NCI-H146 (cell line): Measurements from ENCODE around the gene ME3.
"Not testable (repeated sequence)": the region's sequence is repeated elsewhere in the genome, so short reads cannot be mapped to it uniquely, and the experiment has no call there.

Experiments
- DNase-seq: peaks from one replicate; lab custom pipeline; 2025; lab: John Stamatoyannopoulos, UW

The ME3 gene

GRCh38 chr11:86427441-86427840 lies 245.0 kb downstream of the ME3 start:
- DNase-seq = no peak

GRCh38 chr11:86423488-86423887 lies 248.9 kb downstream of the ME3 start:
- not testable (repeated sequence) for DNase-seq

GRCh38 chr11:86422371-86422770 lies 250.0 kb downstream of the ME3 start:
- no peak for DNase-seq

GRCh38 chr11:86421946-86422345 lies 250.5 kb downstream of the ME3 start:
- DNase-seq = no peak

DNA sequence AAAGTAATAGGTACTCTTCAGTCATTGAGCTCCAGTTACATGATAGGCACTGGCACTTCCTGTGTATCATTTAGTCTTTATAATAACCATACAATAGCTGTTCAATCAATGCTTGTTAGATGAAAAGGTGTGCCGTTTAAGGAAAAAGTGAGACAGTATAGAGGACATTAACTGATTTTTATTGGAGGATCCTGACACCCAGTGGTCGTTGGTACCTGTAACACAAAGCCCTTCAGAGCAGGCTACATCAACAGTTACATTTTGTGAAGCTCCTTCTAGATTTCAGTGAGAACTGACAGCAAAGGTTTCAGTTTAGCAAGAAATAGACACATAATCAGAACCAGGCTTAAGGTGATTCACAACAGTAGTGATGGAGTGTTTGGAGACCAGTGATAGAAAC lies 253.5 kb downstream of the ME3 start:
- peak; percentile 14 for DNase-seq

DNA sequence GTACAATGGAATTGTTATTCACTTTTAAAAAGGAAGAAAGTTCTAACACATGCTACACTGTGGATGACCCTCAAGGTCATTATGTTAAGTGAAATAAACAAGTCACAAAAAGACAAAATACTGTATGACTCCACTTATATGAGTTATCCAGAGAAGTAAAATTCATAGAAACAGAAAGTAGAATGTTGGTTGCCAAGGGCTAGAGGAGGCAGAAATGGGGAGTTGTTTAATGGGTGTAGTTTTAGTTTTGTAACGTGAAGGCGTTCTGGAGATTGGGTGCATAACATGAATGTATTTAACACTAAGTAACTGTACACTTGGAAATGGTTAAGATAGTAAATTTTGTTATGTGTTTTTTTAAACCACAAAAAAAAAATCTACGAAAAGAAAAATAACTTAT lies 253.9 kb downstream of the ME3 start:
- no peak for DNase-seq

- no peak for DNase-seq
These were observed 254.3 kb downstream of the ME3 start for GRCh38 chr11:86418106-86418505.

DNA sequence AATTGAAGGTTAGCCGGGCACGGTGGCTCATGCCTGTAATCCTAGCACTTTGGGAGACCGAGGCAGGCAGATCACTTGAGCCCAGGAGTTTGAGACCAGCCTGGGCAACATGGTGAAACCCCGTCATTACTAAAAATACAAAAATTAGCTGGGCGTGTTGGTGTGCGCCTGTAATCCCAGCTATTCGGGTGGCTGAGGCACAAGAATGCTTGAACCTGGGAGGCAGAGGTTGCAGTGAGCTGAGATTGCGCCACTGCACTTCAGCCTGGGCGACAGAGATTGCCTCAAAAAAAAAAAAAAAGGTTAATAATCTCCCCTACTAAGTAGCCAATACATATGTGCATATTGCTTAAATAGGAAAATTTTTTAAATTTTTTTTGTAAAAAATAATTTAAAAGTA lies 255.5 kb downstream of the ME3 start:
- DNase-seq = not testable (repeated sequence)

GRCh38 chr11:86416494-86416893 lies 255.9 kb downstream of the ME3 start:
- no peak for DNase-seq

DNA sequence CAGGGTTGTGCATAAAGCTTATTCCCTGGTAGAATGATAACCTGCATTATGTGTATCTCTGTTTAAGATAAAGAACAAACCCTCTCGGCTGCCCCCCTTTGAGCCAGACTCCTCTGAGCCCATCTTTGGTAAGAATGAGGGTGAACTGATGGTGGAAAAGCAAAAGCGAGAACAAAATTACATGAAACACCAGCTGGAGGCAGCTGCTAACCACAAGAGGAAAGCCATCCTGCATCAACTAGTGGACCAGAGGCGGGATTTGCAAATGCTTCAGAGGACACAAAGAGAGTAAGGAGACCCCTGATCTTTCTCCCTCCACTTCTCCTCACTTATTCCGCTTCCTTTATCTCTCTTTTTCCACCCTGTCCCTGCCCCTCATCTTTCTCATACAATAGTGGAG lies 257.4 kb downstream of the ME3 start:
- DNase-seq = no peak

DNA sequence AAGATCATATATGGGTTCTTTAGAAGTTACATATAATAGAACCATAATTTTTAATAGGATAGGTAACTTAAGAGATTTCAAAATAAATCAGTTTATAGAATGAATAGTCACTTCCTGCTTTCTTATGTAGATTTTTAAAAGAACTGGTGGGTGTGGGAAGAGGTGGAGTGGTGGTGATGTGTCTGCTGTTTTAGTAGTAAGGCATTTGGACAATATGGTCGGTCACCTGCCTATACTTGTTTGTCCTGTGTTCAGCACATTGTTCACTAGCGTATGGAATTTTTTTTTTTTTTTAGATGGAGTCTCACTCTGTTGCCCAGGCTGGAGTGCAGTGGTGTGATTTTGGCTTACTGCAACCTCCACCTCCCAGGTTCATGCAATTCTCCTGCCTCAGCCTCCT lies 258.4 kb downstream of the ME3 start:
- no peak for DNase-seq

DNA sequence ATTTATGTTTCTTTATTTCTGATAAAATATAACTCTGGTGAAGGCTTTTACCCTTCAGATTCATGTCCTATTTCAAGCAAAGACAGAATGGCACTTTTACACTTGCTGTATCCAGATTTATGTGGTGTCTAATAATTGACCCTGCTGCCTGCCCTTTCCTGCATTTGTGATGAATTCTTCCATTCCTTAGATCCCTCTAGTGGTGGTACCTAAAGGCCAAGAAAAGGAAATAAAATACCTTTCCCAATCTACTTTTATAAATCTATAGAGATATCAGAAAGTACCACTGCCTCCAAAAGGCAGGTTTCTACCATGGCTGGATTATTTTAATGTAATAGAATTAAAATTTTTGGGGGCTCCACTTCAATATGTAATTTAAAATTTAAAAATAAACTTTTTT lies 263.6 kb downstream of the ME3 start:
- DNase-seq = no peak

DNA sequence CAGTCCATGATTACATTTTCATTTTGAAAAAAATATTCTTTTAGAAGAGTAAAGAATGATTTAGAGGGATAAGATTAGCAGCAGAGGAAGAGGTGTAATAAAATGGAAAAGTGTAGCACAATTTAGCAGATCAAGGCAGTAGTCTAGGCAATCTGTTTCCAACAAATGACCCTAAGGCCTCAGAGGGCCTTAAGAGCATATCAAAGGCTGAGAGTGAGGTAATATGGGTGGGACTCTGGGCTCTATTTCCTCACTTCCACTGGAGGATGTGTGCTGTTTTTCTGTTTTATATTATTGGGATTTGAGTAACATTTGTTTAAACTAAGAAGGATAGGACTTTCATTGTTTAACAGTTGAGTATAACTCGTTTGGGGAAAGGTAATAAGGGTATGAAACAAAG lies 269.0 kb downstream of the ME3 start:
- DNase-seq = no peak

GRCh38 chr11:86398106-86398505 lies 274.3 kb downstream of the ME3 start:
- no peak for DNase-seq

DNA sequence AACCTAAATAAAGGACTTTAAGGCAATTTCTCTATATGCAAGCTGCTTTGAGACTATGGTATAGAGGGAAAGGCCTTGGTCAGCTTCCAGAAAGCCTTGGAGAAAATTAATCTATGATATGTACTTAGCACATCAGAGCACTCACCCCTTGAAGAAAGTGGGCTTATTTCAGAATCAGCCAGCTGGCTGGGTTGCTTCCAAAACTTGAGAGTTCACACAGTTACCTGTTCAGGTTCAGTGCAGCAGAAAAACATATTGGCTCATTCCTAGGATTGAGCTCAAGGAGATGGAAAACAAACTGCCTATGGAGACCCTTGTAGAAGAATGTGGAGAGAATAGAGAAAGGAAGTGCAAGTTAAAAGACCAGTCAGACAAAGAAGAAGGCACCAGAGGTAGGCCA lies 275.1 kb downstream of the ME3 start:
- DNase-seq = no peak

- DNase-seq = no peak
These were observed 276.0 kb downstream of the ME3 start for GRCh38 chr11:86396396-86396795.

- no peak for DNase-seq
These were observed 277.3 kb downstream of the ME3 start for GRCh38 chr11:86395061-86395551.
